ENCODE data around the gene OGDH. TPM values are rescaled to one million over a fixed set of nuclear protein-coding genes. Genes with fewer than 3 reads are reported as not detected.

OGDH gene
- total and polyA plus RNA-seq, 10 of the 15 experiments (the other 5 are each of a cell fraction or from before 2014, with no cell fraction given), result 4.1 to 103 (median 48.4) TPM

GRCh38 chr7:44621034-44621749 is 14.8 kb downstream of the OGDH start:
- TF ChIP-seq JUND (IDR thresholded peaks at IDR 0.05; ENCODE audit: low read depth, low read length) (no peak), FOXM1 (IDR thresholded peaks at IDR 0.05; ENCODE audit: low read depth, low read length) (no peak), WRNIP1 (IDR thresholded peaks at IDR 0.05; ENCODE audit: borderline replicate concordance, low read depth, low read length) (no peak), IKZF2 (IDR thresholded peaks at IDR 0.05) (no peak), YY1 (IDR thresholded peaks at IDR 0.05; ENCODE audit: low read depth, low read length) (no peak), CUX1 (IDR thresholded peaks at IDR 0.05; ENCODE audit: insufficient replicate concordance, low read depth, low read length) (no peak), CTCF (IDR thresholded peaks at IDR 0.05 in 2 of 3, conservative IDR thresholded peaks at IDR 0.05 in 1 of 3; ENCODE audit: control insufficient read depth in 2 of 3, extremely low read depth in 1 of 3, insufficient read depth in 1 of 3, low read depth in 3 of 3, low read length in 3 of 3) (no peak), YBX1 (IDR thresholded peaks at IDR 0.05) (no peak), CBX3 (IDR thresholded peaks at IDR 0.05; ENCODE audit: borderline replicate concordance, low read depth) (no peak), SUZ12 (IDR thresholded peaks at IDR 0.05; ENCODE audit: unreplicated experiment) (no peak), CREB1 (IDR thresholded peaks at IDR 0.05; ENCODE audit: low read depth) (no peak)
- DNase-seq (ENCODE audit: low read depth, low spot score), result no peak
- Histone ChIP-seq H3K27me3 (replicated peaks in 1 of 2; ENCODE audit: control insufficient read depth in 2 of 2, insufficient read depth in 2 of 2, low read length in 1 of 2) (no peaks in the 10 kb centered on the region), H3K4me2 (ENCODE audit: control insufficient read depth, insufficient read depth) (no peak overlapping the region), H3K27ac (ENCODE audit: control insufficient read depth, insufficient read depth) (no peak overlapping the region), H3K4me3 (no peak overlapping the region), H3K36me3 (ENCODE audit: control insufficient read depth in 2 of 2, insufficient read depth in 2 of 2, low read length in 1 of 2) (peaks cover 12 to 22% of the 10 kb centered on the region in 2 experiments; a peak in 3 of 4 replicates), H3K4me1 (ENCODE audit: control insufficient read depth, insufficient read depth, low read length) (peaks cover 56% of the 10 kb centered on the region), H3K9me3 (replicated peaks; ENCODE audit: control insufficient read depth, insufficient read depth, low read length) (no peaks in the 10 kb centered on the region), H4K20me1 (ENCODE audit: control insufficient read depth, insufficient read depth) (no peaks in the 10 kb centered on the region), H3K79me2 (ENCODE audit: control insufficient read depth, insufficient read depth, low read length) (peaks cover 84% of the 10 kb centered on the region), H2AFZ (ENCODE audit: control insufficient read depth, low read depth, low read length) (no peak overlapping the region), H3K9ac (ENCODE audit: control insufficient read depth, insufficient read depth, low read length) (no peak overlapping the region)
- intact Hi-C loops (cut with micrococcal nuclease; ENCODE audit: unreplicated experiment) (no loop called here), in situ Hi-C loops (cut with MboI) (no loop called here)
- 97% methylated on average over 11 of the region's 11 CpGs for WGBS (ENCODE audit: insufficient coverage, insufficient replicate concordance, low lambda C conversion rate, missing lambda C conversion rate)
- FAIRE-seq, result no peak
- no peak for ATAC-seq
- ChIA-PET CTCF (interaction anchor here (1.1 to 1.7 kb wide), 4 partner anchors 13 to 59 kb away, joined by 3 to 5 read pairs (median 4); no protein-coding TSS in a partner anchor), RAD21 (ENCODE audit: unreplicated experiment) (interaction anchor here (10.1 kb wide), 1 partner anchor 13 kb away, joined by 130 read pairs; no protein-coding TSS in a partner anchor), SMC1A (ENCODE audit: uncharacterized antibody, unreplicated experiment) (interaction anchor here (0.9 to 6.2 kb wide), 4 partner anchors 10 to 42 kb away, joined by 3 to 106 read pairs (median 4); no protein-coding TSS in a partner anchor), POLR2A (interaction anchor here (0.7 to 3.7 kb wide), 7 partner anchors 10 to 184 kb away, joined by 3 to 35 read pairs (median 4); partner anchors contain the start of gene OGDH)
- no TSS peak for BruUV-seq (replicated peaks)
